ENCODE data around the gene KMT5B.

DNA sequence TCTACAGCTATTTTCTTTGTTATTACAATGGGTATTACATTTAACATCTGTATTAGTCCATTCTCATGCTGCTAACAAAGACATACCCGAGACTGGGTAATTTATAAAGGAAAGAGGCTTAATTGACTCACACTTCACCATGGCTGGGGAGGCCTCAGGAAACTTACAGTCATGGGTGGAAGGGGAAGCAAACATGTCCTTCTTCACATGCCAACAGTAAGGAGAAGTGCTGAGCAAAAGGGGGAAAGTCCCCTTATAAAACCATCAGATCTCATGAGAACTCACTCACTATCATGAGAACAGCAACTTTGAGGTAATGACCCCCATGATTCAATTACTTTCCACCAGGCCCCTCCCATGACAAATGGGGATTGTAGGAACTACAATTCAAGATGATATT is 16.5 kb upstream of the KMT5B start:
- TF ChIP-seq, protein P1, sequence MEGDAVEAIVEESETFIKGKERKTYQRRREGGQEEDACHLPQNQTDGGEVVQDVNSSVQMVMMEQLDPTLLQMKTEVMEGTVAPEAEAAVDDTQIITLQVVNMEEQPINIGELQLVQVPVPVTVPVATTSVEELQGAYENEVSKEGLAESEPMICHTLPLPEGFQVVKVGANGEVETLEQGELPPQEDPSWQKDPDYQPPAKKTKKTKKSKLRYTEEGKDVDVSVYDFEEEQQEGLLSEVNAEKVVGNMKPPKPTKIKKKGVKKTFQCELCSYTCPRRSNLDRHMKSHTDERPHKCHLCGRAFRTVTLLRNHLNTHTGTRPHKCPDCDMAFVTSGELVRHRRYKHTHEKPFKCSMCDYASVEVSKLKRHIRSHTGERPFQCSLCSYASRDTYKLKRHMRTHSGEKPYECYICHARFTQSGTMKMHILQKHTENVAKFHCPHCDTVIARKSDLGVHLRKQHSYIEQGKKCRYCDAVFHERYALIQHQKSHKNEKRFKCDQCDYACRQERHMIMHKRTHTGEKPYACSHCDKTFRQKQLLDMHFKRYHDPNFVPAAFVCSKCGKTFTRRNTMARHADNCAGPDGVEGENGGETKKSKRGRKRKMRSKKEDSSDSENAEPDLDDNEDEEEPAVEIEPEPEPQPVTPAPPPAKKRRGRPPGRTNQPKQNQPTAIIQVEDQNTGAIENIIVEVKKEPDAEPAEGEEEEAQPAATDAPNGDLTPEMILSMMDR (IDR thresholded peaks at IDR 0.05; ENCODE audit: low read depth, low read length, poor library complexity, severe bottlenecking), result no peak
- TF ChIP-seq EZH2phosphoT487 (IDR thresholded peaks at IDR 0.05; ENCODE audit: borderline replicate concordance, low read length), result no peak

Measured in DOHH2 (cell line).